ENCODE results near the gene NDUFA1.
"Not testable (repeated sequence)": the region's sequence is repeated elsewhere in the genome, so short reads cannot be mapped to it uniquely, and the experiment has no call there.

The NDUFA1 gene

GRCh38 chrX:119871599-119872395, at the start of gene NDUFA1, which contains the start of gene RNF113A:
NDUFA1 (plus strand) TSS chrX:119871832; CDS start chrX:119871912, 80 bp downstream.
RNF113A (minus strand) TSS chrX:119871733; CDS start chrX:119871613, 120 bp downstream.
- DNase-seq, result peak; percentile 55

DNA sequence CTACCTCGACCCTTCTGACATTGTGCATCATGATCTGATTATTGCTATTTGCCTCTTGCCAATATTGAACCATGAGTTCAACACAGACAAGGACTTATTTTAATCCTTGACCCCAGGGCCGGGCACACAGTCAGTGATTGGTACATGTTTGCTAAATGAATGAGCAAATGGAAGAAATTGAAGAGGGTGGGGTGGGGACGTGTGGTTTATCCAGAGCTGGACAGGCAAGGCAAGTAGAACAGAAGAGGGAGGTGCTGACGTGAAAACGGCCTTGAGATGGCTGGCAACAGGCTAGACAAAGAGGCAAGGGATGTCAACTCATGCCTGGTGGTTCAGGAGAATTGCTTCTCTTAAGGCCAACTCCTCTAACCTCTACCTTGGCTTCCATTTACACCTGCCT, 47.4 kb upstream of the NDUFA1 start:
- DNase-seq, result not testable (repeated sequence)

GRCh38 chrX:119826399-119826959, 45.2 kb upstream of the NDUFA1 start:
- no peak for DNase-seq

DNA sequence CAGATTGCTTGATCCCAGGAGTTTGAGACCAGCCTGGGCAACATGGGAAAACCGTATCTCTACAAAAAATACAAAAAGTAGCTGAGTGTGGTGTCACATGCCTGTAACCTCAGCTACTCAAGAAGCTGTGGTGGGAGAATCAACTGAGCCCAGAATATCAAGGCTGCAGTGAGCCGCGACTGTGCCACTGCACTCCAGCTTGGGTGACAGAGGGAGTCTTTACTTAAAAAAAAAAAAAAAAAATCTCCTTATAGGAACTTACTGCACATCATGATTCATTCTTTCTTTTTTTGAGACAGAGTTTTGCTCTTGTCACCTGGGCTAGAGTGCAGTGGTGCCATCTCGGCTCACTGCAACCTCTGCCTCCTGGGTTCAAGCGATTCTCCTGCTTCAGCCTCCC, 43.2 kb upstream of the NDUFA1 start:
- DNase-seq, result no peak

DNA sequence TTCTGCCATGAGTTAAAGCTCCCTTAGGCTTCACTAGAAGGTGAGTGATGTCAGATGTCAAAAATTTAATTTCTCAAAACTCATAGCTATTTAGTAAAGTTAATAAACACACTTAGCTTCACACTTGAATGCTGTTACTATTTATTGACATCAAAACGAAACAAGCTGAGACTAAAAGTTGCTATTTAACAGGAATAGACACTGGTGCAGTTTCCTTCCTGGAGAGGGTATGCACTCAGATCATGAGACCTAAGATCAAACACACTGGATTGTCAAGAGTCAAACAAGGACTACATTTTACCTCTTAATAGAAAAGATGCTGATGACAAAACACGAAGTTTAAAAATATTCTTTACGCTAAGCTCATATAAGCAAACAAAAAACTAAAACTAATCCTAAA, 37.7 kb upstream of the NDUFA1 start:
- DNase-seq, result no peak

- peak; percentile 69 for DNase-seq
Observed at GRCh38 chrX:119852382-119853353, 19.0 kb upstream of the NDUFA1 start, which contains the start of gene UPF3B. UPF3B (minus strand) TSS chrX:119852963; CDS start chrX:119852928, 35 bp downstream.

DNA sequence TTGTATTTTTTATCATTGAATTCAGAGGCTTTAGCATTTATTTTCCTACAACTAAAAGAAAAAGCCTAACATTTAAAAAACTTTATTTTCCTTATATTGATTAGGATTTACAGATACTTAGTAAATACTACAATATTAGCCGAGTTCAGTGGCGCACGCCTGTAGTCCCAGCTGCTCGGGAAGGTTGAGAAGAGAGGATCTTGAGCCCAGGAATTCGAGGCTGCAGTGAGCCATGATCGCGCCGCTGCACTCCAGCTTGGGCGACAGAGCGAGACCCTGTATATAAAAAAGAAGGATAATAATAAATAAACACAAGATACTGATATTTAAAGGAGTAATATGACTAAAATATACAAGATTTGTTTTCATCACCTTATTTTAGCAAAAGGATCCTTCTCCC, 18.2 kb upstream of the NDUFA1 start:
- no peak for DNase-seq

DNA sequence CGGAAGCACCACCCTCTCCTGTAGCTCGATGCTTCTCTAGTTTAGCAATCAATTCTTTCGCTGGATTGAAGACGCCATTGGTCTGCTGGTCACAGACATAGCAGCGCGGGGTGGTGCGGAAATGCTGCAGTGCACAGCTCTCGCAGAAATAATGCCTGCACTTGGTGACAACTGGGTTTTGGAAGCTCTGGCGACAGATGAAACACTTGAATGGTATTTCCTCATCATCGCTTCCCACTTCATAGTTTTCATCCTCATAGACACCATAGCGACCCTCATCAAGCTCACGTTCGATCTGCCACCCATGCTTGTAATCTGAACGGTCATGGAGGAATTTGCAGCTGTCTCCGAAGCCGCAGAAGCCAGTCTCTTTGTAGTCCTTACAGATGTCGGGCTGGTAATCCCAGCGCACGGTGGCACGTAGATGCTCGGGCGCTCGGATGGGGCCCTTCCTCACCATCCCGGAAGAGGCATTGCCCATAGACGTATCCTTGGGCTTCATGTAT, 953 bp upstream of the NDUFA1 start:
- DNase-seq, result no peak

DNA sequence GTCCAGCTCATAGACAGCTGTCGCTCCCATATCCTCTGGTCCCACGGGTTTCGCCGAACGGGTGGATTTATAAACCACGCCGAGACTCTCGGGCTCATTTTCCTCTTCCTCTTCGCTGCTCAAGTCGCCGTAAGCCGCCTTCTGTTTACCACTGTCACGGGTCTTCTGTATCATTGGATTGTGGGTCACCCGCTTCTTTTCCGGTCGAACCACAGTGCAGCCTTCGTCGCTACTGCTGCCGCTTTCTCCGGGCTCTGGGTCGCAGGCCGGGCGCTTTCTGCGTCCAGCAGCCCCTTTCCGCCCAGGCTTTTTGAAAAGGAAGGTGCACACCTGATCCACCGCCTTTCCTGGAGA, 410 bp upstream of the NDUFA1 start:
- no peak for DNase-seq

- no peak for DNase-seq
Observed at GRCh38 chrX:119878740-119879139, 7.1 kb downstream of the NDUFA1 start.

DNA sequence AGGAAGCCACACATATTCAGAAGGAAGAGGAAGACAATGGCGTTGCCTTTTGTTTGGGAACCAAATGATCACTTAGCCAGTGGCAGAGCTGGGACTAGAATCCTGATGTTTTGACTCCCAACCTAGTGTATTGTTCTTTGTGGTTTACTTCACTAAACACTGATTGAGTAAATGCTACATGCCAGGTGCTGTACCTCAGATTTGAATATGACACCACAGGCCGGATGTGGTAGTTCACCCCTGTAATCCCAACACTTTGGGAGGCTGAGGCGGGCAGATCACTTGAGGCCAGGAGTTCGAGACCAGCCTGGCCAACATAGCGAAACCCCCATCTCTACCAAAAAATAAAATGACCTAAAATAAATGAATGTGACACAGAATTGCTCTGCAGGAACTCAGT, 8.4 kb downstream of the NDUFA1 start:
- DNase-seq, result no peak

GRCh38 chrX:119880552-119881437, 9.2 kb downstream of the NDUFA1 start:
- DNase-seq, result no peak

DNA sequence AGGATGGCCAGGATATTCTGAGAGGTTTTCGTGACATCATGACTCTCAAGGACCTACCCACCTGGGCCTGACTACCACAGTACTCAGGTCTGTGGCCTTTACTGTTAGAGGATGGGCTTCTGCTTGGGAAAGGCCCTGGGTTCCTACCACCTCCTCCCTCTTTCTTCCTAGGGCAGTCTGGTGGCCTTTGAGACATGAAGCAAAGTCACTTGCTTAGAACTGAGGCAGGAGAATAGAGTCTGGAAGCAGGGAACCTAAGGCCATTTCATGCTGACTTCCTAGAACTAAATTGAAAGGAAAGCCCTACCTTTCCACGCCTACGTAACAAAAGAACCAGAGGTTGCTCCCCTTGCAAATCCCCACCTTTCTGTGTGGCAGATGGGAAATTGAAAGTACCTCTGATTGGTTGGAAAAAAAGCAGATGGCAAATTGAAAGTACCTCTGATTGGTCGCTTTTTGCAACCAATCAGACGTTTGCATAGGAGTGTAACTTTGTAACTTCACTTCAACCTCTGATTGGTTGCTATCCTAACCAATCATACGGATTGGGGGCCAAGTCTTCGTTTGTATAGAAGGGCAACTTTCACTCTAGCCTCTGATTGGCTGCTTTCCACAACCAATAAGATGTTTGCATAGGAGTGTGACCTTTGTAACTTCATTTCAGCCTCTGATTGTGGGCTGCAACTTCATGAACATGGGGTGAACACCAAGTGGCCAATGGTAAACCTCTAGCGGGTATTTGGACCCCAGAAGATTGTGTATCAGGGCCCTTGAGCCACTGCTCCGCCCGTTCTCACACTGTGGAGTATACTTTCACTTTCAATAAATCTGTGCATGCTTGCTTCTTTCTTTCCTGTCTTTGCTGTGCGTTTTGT, 14.2 kb downstream of the NDUFA1 start:
- no peak for DNase-seq

- no peak for DNase-seq
Observed at GRCh38 chrX:119887721-119888425, 16.2 kb downstream of the NDUFA1 start.

DNA sequence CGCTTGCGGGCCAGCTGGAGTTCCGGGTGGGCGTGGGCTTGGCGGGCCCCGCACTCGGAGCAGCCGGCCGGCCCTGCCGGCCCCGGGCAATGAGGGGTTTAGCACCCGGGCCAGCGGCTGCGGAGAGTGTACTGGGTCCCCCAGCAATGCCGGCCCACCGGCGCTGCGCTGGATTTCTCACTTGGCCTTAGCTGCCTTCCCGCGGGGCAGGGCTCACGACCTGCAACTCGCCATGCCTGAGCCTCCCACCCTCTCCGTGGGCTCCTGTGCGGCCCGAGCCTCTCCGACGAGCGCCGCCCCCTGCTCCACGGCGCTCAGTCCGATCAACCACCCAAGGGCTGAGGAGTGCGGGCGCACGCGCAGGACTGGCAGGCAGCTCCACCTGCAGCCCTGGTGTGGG, 19.0 kb downstream of the NDUFA1 start:
- DNase-seq, result not testable (repeated sequence)

- not testable (repeated sequence) for DNase-seq
Observed at GRCh38 chrX:119891961-119892692, 20.5 kb downstream of the NDUFA1 start.

DNA sequence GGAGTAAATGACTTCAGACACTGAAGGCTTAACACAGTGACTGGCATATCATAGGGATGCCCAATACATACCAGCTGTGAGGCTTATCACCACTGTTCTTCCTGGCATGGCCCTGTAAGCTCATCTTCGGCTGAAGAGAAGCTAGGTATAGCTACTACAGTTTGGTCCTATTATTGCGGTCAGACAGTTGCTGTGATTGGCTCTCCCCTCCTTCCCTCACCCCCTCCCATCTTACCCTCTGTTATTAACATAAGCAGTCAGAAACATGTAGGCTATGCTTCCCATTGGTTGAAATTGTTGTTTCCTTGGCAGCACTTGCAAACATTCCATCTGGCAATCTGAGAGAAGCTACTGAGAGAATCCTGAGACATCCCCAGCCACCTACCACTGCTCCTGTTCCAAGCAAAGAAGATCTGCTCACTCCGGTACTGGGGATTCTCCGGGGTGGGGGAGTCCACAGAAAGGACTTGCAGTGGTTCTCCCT, 24.3 kb downstream of the NDUFA1 start, which contains the start of gene AKAP14:
Gene AKAP14, plus strand, starts transcription at position 51 of the 484 bp plus-strand sequence. CDS start 7,331 bp downstream, outside the sequence.
- no peak for DNase-seq

DNA sequence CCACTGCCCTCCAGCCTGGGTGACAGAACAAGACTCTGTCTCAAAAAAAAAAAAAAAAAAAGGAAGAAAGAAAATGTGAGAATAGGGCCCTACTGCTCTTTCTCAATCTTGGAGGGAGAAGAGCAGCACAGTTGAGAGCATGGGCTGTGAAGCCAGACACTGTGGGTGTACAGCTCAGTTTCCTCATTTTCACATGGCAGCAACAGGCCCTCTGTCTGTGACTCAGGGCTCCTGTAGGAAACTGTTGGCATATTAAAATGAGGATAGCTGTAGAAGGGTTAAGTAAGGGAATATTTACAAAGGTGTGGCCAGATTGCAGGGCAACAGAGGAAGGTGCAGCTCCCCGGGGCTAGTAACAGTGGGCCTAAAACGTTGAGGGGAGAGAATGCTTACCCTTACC, 27.5 kb downstream of the NDUFA1 start:
- no peak for DNase-seq

DNA sequence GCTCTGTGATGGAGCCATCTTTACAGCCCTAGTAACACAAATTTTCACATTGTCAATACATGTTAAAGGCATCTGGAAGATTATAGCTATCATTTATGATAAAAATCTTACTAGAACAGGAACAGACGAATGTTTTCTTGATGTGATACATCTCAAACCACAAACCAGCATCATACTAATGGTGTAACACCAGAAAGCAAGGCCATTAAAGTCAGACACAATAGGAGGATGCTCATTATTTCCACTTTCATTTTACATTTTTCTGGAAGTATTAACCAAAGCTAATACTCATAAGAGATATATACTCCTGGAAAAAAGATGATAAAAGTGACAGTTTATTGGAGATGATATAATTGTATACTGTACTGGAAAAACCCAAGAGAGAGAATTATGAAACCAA, 29.3 kb downstream of the NDUFA1 start:
- DNase-seq, result no peak

Measured in NCI-H2029 treated with DMSO at 0.1 percent for 48 hours (cell line).